Neutrophil (primary cell): ENCODE results near the gene RMC1.
A peak's percentile ranks its signal among the peaks of the same experiment; 100 is the strongest.

ENCODE experiments used
- H3K27ac ChIP-seq: fragments of 200-600 bp; sonication (generic); 2 replicates; pipeline ENCODE4 v1.5.1; 2016; ENCODE audit warnings: mild to moderate bottlenecking, moderate library complexity
- H3K27me3 ChIP-seq: fragments of 200-600 bp; sonication (generic); 2 replicates; pipeline ENCODE4 v1.6.0; 2016; ENCODE audit warnings: mild to moderate bottlenecking
- H3K36me3 ChIP-seq: fragments of 200-600 bp; sonication (generic); 2 replicates; pipeline ENCODE4 v1.5.1; 2017
- H3K4me1 ChIP-seq, 2 experiments: fragments of 200-600 bp in 1 of 2; sonication (generic) in 1 of 2; 1 replicate in 1 of 2; 2 replicates in 1 of 2; pipeline versions ENCODE4 v1.5.1 to v1.6.1; 2013 to 2016; ENCODE audit warnings: low read depth in 1 of 2, low read length in 1 of 2, mild to moderate bottlenecking in 1 of 2, moderate library complexity in 1 of 2; ENCODE audit not compliant: control insufficient read depth in 1 of 2, insufficient read depth in 1 of 2
- H3K4me3 ChIP-seq, 2 experiments: fragments of 200-600 bp in 1 of 2; sonication (generic) in 1 of 2; 1 replicate in 1 of 2; 2 replicates in 1 of 2; pipeline ENCODE4 v1.5.1; 2013 to 2016; ENCODE audit warnings: low read depth in 1 of 2, low read length in 1 of 2, mild to moderate bottlenecking in 1 of 2, moderate library complexity in 1 of 2
- H3K9me3 ChIP-seq: fragments of 200-600 bp; sonication (generic); 2 replicates; pipeline ENCODE4 v1.5.1; 2016
- CTCF ChIP-seq: fragments of 200-600 bp; sonication (generic); IDR thresholded peaks from 2 replicates; pipeline ENCODE4 v1.5.1; 2016; ENCODE audit warnings: antibody characterized with exemption

RMC1 gene

DNA sequence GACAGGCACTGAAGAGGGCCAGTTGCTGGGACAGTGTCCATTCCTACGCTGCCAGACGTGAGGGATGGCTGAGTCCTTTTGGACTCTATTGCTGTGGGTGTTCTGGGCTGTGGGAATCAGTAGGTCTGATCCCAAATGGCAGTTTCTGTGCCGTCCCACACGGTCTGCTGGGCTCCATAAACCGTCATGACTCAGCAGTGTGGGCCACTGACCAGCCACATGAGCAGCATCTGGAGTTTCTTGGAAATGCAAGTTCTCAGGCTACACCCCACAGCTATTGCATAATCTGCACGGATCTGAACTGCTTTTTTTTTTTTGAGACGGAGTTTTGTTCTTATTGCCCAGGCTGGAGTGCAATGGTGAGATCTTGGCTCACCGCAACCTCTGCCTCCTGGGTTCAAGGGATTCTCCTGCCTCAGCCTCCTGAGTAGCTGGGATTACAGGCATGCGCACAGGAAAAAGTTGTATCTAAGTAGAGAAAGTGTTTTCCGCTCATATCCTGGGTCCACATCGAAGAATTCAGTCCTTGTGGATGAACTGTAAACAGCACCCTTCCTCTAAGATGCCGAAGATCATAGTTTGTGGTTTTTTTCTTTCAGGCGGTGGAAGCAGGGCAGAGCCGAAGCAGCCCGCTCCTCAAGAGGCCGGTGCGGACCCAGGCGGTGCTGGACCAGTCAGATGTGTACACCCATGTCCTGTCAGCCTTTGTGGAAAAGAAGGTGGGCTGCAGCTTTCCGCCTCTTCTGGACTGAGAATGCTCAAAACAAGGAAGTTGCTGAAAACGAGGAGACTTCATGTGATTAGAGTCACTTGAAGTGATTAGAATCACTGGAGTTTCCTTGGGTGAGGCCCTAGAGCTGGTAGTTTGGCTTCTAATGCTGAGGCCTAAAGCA, 25.5 kb downstream of the RMC1 start:
- TF ChIP-seq CTCF: no peak
- H3K36me3 ChIP-seq: peaks cover 100% of the 10 kb centered on the region
- no peaks in the 10 kb centered on the region for H3K9me3 ChIP-seq
- H3K4me1 ChIP-seq: peaks cover 8 to 9% of the 10 kb centered on the region in 2 experiments
- H3K27me3 ChIP-seq: no peaks in the 10 kb centered on the region
- no peak overlapping the region for H3K4me3 ChIP-seq
- peak overlapping the region; percentile 67 for H3K27ac ChIP-seq

DNA sequence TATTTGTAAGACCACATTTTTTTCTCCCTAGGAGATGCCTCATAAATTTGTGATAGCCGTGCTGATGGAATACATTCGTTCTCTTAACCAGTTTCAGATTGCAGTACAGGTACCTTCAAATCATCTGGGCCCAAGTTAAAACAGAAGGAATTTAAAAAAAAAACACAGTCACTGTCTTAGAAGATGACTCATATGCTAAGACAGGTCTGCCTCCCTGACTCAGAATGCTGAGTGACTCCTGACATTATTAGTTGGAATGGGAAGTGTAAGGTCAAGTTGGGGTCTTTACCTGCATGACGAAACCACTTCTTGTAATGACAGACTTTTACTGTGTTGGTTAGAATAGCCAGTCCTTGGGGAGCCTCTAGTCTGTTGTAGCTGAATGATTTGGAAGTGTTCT, 26.3 kb downstream of the RMC1 start:
- Histone ChIP-seq H3K27ac (peak overlapping the region; percentile 67), H3K4me1 (peaks cover 8 to 9% of the 10 kb centered on the region in 2 experiments), H3K4me3 (no peak overlapping the region), H3K9me3 (no peaks in the 10 kb centered on the region), H3K36me3 (peaks cover 100% of the 10 kb centered on the region), H3K27me3 (no peaks in the 10 kb centered on the region)
- TF ChIP-seq CTCF: no peak

- Histone ChIP-seq H3K4me3 (no peak overlapping the region), H3K27me3 (no peaks in the 10 kb centered on the region), H3K36me3 (peaks cover 100% of the 10 kb centered on the region), H3K27ac (peak overlapping the region; percentile 67), H3K9me3 (no peaks in the 10 kb centered on the region), H3K4me1 (peaks cover 8 to 9% of the 10 kb centered on the region in 2 experiments)
- TF ChIP-seq CTCF: no peak
These were observed 26.9 kb downstream of the RMC1 start for GRCh38 chr18:23530195-23530594.

- peaks cover 8 to 9% of the 10 kb centered on the region in 2 experiments for H3K4me1 ChIP-seq
- no peak overlapping the region for H3K4me3 ChIP-seq
- TF ChIP-seq CTCF: no peak
- no peak overlapping the region for H3K27ac ChIP-seq
- H3K36me3 ChIP-seq: peaks cover 100% of the 10 kb centered on the region
- H3K9me3 ChIP-seq: no peaks in the 10 kb centered on the region
- no peaks in the 10 kb centered on the region for H3K27me3 ChIP-seq
These were observed 28.6 kb downstream of the RMC1 start for GRCh38 chr18:23531912-23532311.

GRCh38 chr18:23532848-23533247, 29.5 kb downstream of the RMC1 start:
- Histone ChIP-seq H3K27ac (no peak overlapping the region), H3K36me3 (peaks cover 100% of the 10 kb centered on the region), H3K4me1 (peaks cover 8 to 9% of the 10 kb centered on the region in 2 experiments), H3K4me3 (no peak overlapping the region), H3K27me3 (no peaks in the 10 kb centered on the region), H3K9me3 (no peaks in the 10 kb centered on the region)
- no peak for TF ChIP-seq CTCF
